ENCODE data around the gene PSIP1. TPM values are rescaled to one million over a fixed set of nuclear protein-coding genes. Genes with fewer than 3 reads are reported as not detected.

PSIP1 gene
- total and polyA plus RNA-seq, 2 of the 4 experiments (the other 2 are of a cell fraction), result 21.8 to 27.2 TPM

- no peak overlapping the region for H3K56ac ChIP-seq (ENCODE audit: extremely low read depth, insufficient read depth, low read length)
- H2BK5ac ChIP-seq (ENCODE audit: low read depth, low read length, poor library complexity, severe bottlenecking), result no peak overlapping the region
- H3K4ac ChIP-seq (ENCODE audit: low read depth, low read length), result no peak overlapping the region
- ChIA-PET POLR2A (ENCODE audit: unreplicated experiment) (interaction anchor here (0.6 kb wide), 1 partner anchor 93 kb away, joined by 5 read pairs; no protein-coding TSS in a partner anchor), CTCF (interaction anchor here (0.6 kb wide), 1 partner anchor 43 kb away, joined by 11 read pairs; no protein-coding TSS in a partner anchor)
- H3K23ac ChIP-seq (ENCODE audit: low read depth, low read length), result no peak overlapping the region
- DNase-seq (peak; percentile 6), ATAC-seq (ENCODE audit: low read depth) (peak; percentile 60)
- BruUV-seq (replicated peaks), result no TSS peak
- H2BK15ac ChIP-seq (ENCODE audit: low read depth, low read length), result no peak overlapping the region
- WGBS, 2 experiments (ENCODE audit: extremely low coverage in 2 of 2, insufficient read length in 1 of 2), result 93% methylated on average over 3 of the region's 13 CpGs; no CpG with 5 or more reads in 1 of the 2 experiments
- H3K36me3 ChIP-seq (ENCODE audit: control insufficient read depth, insufficient read depth, low read length), result peaks cover 1% of the 10 kb centered on the region
- no peak overlapping the region for H4K8ac ChIP-seq (ENCODE audit: low read depth in 2 of 2, low read length in 2 of 2)
- dilution Hi-C loops (cut with HindIII; ENCODE audit: low sequenced_read_pairs, unreplicated experiment), result no loop called here
- no peak overlapping the region for H3K4me2 ChIP-seq (ENCODE audit: low read depth, low read length)
- no peak overlapping the region for H3K18ac ChIP-seq (ENCODE audit: low read depth, low read length)
- H2AK5ac ChIP-seq (ENCODE audit: low read depth, low read length), result no peak overlapping the region
- H3K9ac ChIP-seq (ENCODE audit: low read depth, low read length), result no peak overlapping the region
- H3K79me1 ChIP-seq (ENCODE audit: low read depth in 1 of 2, low read length in 2 of 2), result peaks cover 12 to 47% of the 10 kb centered on the region in 2 experiments
- H4K20me1 ChIP-seq (ENCODE audit: insufficient read depth, low read length), result no peaks in the 10 kb centered on the region
- H3K4me3 ChIP-seq (ENCODE audit: insufficient read depth, low read depth, low read length), result no peak overlapping the region
- no peak overlapping the region for H2AFZ ChIP-seq (replicated peaks; ENCODE audit: low read length, poor library complexity)
- H3K27ac ChIP-seq (ENCODE audit: insufficient read depth, low read length), result no peak overlapping the region
- H3K9me3 ChIP-seq (ENCODE audit: control insufficient read depth, insufficient read depth, low read length), result no peaks in the 10 kb centered on the region
- H2BK120ac ChIP-seq (ENCODE audit: low read depth, low read length), result no peak overlapping the region
- in situ Hi-C loops (cut with MboI; ENCODE audit: low sequenced_read_pairs), result no loop called here
- no peaks in the 10 kb centered on the region for H3K27me3 ChIP-seq (ENCODE audit: control insufficient read depth, insufficient read depth, low read length)
- H2AK9ac ChIP-seq (replicated peaks; ENCODE audit: low read depth, low read length, poor library complexity), result no peak overlapping the region
- no peak overlapping the region for H3K14ac ChIP-seq (replicated peaks; ENCODE audit: low read depth, low read length)
- no peak overlapping the region for H2BK20ac ChIP-seq (ENCODE audit: low read depth, low read length)
- H3K9me1 ChIP-seq (ENCODE audit: insufficient read depth, low read length), result no peaks in the 10 kb centered on the region
- 0 out of 2 replicates have a peak, but pooled peaks cover 1% of the 10 kb centered on the region for H3K4me1 ChIP-seq (ENCODE audit: control insufficient read depth, insufficient read depth, low read length)
- H4K91ac ChIP-seq (ENCODE audit: insufficient read depth, low read depth, low read length), result no peak overlapping the region
- intact Hi-C loops (cut with micrococcal nuclease), result loop anchor here (5.0 kb wide), 1 partner anchor 109 kb away; no protein-coding TSS in a partner anchor
- no peak overlapping the region for H4K5ac ChIP-seq (ENCODE audit: low read depth, low read length)
- TF ChIP-seq RFX5 (IDR thresholded peaks at IDR 0.05; ENCODE audit: low read depth, low read length), result no peak
- TF ChIP-seq CEBPB (IDR thresholded peaks at IDR 0.05; ENCODE audit: low read depth, low read length), result no peak
- TF ChIP-seq ELK1 (IDR thresholded peaks at IDR 0.05; ENCODE audit: borderline replicate concordance, low read depth, low read length), result no peak
- TF ChIP-seq CHD1 (IDR thresholded peaks at IDR 0.05; ENCODE audit: low read depth, low read length), result no peak
- TF ChIP-seq MAZ (IDR thresholded peaks at IDR 0.05; ENCODE audit: borderline replicate concordance, low read depth, low read length), result no peak
- TF ChIP-seq CTCF (conservative IDR thresholded peaks at IDR 0.05; ENCODE audit: low read depth, low read length), result no peak
- TF ChIP-seq USF2 (IDR thresholded peaks at IDR 0.05; ENCODE audit: low read depth, low read length), result no peak
- no peak for TF ChIP-seq POLR2A (IDR thresholded peaks at IDR 0.05; ENCODE audit: low read depth, low read length)
- TF ChIP-seq BHLHE40 (IDR thresholded peaks at IDR 0.05; ENCODE audit: low read depth, low read length), result no peak
- no peak for TF ChIP-seq MXI1 (IDR thresholded peaks at IDR 0.05; ENCODE audit: borderline replicate concordance, low read depth, low read length)
- TF ChIP-seq FOS (IDR thresholded peaks at IDR 0.05; ENCODE audit: low read depth, low read length), result no peak
- TF ChIP-seq RCOR1 (IDR thresholded peaks at IDR 0.05; ENCODE audit: insufficient replicate concordance, low read length), result no peak
- TF ChIP-seq MAFK (IDR thresholded peaks at IDR 0.05; ENCODE audit: low read depth, low read length), result no peak
- no peak for TF ChIP-seq NFE2L2 (IDR thresholded peaks at IDR 0.05; ENCODE audit: low read depth, low read length)
- TF ChIP-seq SMC3 (IDR thresholded peaks at IDR 0.05; ENCODE audit: low read depth, low read length), result no peak
Measured at GRCh38 chr9:15498246-15498995, 12.3 kb downstream of the PSIP1 start.
